Body of pancreas (tissue), 4 donors: ENCODE measurements around the gene MMP23B.

Experiments
- CTCF ChIP-seq, 7 experiments: fragments of 450-650 bp in 4 of 7; fragments of 200-600 bp in 3 of 7; sonication (generic) in 3 of 7; IDR thresholded peaks; one replicate each; pipeline ENCODE4 v1.5.1; 2016 to 2019; ENCODE audit warnings: antibody characterized with exemption in 7 of 7
- POLR2A ChIP-seq, 3 donors: fragments of 450-650 bp; IDR thresholded peaks; one replicate each; pipeline ENCODE4 v1.6.1; 2016; ENCODE audit warnings: antibody characterized with exemption in 3 of 3, mild to moderate bottlenecking in 2 of 3

- TF ChIP-seq POLR2A (IDR thresholded peaks at IDR 0.05) (no peak), CTCF (IDR thresholded peaks at IDR 0.05) (no peak)
Measured at GRCh38 chr1:1621173-1622009, 10.6 kb upstream of the MMP23B start.
